C4-2B (cell line): ENCODE measurements around the gene NDRG3.

Source experiments
- ZFX ChIP-seq: fragments of 450-650 bp; IDR thresholded peaks from 2 replicates; pipeline ENCODE4 v1.6.1; 2017
- TF ChIP-seq, protein P1 (sequence below): fragments of 450-650 bp; conservative IDR thresholded peaks from 2 replicates; pipeline ENCODE4 v1.5.1; 2017; ENCODE audit warnings: mild to moderate bottlenecking

DNA sequence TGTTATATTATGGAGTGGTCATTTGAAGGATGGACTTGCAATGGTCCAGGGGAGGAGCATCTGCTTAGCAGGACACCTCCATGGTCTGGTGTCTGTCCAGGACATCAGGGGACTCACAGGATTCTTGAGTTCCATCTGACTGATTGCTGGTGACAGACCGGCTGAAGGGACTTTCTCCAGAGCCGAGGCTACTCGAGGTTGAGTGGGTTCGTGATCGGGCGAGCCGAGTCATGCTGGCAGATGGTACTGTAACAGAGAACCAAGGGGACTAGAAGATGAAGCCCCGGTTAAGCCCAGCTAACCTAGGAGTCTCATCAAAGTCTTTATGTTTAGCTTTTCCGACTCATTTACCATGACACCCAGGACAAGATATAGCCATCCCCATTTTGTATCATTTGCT lies 92.4 kb downstream of the NDRG3 start:
- TF ChIP-seq, protein P1, sequence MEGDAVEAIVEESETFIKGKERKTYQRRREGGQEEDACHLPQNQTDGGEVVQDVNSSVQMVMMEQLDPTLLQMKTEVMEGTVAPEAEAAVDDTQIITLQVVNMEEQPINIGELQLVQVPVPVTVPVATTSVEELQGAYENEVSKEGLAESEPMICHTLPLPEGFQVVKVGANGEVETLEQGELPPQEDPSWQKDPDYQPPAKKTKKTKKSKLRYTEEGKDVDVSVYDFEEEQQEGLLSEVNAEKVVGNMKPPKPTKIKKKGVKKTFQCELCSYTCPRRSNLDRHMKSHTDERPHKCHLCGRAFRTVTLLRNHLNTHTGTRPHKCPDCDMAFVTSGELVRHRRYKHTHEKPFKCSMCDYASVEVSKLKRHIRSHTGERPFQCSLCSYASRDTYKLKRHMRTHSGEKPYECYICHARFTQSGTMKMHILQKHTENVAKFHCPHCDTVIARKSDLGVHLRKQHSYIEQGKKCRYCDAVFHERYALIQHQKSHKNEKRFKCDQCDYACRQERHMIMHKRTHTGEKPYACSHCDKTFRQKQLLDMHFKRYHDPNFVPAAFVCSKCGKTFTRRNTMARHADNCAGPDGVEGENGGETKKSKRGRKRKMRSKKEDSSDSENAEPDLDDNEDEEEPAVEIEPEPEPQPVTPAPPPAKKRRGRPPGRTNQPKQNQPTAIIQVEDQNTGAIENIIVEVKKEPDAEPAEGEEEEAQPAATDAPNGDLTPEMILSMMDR, result no peak
- no peak for TF ChIP-seq ZFX
